GM19035 (cell line): ENCODE results near the gene KCNMA1.
"Not testable (repeated sequence)": the region's sequence is repeated elsewhere in the genome, so short reads cannot be mapped to it uniquely, and the experiment has no call there.

Source experiments
- ATAC-seq: cut with Tn5 transposase; IDR thresholded peaks from one replicate; pipeline ENCODE4 v1.9.1; 2021; ENCODE audit not compliant: unreplicated experiment

The KCNMA1 gene

DNA sequence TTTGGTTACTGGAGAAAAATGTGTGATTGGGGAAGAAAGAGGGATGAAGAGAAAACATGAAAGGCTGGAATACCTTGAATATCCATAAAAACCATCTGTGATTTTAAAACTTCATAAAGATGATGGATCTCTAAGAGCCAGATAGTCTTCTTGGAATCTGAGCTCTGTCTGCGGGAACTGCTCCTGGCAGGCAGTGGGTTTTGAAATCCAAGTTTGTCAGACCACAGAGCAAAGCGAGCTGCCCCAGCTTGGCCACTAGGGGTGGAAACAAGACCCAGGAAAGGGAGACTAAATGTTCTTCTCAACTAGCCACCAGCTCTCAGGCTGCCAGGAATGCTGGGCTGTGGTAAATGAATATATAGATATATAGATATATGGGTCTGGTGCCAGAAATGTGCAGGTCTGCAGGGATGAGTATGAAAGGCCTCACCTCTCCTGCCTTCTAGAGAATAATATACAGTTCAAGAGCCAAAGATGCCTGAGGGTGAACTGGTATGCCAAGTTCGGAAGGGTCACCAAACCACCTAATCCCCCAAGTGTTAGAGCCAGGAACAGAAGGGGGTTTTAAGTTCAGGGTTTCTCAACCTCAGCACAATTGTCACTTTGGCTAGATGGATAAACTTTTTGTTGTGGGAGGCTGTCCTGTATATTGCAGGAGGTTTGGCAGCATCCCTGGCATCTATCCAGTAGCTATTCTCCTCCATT lies 208.8 kb downstream of the KCNMA1 start:
- ATAC-seq, result no peak

DNA sequence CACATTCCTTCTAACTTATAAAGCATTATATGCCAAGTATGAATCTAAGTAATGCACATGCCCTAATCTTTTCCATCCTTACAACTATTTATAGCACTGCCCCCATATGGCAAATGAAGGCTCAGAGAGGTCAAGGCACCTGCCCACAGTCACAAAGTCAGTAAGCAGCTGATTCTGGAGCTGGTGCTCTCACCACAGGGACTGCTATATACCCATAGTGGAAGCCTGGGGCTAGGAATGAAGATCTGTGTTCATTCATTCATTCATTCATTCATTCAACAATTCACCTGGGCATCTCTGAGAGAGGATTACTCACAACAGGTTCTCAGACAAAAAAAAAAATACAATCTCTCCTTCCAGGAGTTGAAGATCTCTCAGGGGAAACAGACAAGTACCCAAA lies 213.4 kb downstream of the KCNMA1 start:
- ATAC-seq, result no peak

DNA sequence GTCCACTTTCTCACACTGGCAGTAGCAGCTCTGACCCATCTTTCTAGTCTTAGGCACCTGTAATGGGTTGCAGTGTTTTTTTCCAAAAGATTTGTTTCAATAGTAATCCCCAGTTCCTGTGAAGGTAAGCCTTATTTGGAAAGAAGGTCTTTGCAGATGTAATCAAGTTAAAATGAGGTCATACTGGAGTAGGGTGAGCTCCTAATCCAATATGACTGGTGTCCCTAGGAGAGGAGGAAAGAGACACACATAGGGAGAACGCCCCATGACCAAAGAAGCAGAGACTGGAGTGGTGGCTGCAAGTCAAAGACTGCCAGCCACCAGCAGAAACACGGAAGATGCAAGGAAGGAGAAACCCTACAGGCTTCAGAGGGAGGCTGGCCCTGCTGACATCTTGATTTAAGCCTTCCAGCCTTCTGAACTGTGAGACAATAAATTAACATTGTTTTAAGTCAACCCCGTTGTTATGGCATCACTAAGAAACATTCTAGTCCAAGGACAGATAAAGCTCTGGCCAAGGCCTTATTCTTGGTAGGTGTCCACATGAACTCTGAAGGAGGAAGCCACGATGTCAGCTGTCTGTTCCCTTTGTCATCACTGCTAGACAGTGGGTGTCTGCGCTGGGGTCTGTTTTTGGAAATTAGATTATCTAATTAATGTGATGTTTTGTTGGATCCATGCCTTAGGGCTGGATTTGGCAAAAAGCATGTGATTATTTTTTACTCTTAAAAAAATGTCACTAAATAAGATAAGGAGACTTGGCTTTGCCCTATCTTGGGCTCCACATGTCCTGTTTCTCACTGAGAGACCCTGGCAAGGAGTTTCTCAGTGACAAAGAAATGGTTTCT lies 214.9 kb downstream of the KCNMA1 start:
- ATAC-seq, result no peak

DNA sequence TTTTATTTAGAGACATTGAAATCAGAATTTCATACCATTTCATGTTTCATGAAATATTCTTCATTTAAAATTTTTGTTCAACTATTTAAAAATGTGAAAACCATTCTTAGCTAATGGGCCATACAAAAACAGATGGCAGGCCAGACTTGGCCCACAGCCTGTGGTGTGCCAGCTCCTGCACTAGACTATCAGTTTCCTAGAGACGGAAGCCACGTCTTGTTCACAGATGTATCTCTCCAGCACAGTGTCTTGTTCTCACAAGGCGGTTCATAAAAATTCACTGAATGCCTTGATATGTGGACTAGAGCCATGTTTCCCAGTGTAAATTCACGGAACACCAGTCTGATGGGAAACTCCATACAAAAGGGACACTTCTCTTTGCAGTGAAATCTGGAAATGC lies 216.0 kb downstream of the KCNMA1 start:
- no peak for ATAC-seq

DNA sequence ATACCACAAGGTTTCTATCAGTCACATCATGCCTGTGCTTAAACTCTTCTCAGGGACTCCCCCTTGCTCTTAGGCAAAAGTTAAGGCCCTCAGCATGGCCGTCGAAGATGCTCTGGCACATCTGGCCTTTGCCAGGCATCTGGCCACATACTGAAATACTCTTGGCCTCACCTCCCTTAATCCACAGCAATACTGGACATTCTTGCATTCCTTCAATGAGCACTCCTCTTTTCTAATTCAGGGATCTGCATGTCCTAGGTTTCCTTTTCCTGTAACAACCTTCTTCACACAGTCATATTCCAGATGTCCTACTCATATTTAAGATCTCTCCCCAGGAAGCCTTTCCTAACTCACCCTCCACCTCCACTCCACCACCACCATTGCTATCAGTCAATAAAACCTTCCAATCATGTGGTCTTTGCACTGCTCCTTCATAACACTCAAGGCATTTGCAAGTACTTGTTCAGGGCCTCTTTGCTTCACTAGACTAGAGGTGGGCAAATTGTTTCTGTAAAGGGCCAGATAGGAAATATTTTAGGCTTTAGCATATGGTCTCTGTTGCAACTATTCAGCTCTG lies 216.6 kb downstream of the KCNMA1 start:
- ATAC-seq, result no peak

DNA sequence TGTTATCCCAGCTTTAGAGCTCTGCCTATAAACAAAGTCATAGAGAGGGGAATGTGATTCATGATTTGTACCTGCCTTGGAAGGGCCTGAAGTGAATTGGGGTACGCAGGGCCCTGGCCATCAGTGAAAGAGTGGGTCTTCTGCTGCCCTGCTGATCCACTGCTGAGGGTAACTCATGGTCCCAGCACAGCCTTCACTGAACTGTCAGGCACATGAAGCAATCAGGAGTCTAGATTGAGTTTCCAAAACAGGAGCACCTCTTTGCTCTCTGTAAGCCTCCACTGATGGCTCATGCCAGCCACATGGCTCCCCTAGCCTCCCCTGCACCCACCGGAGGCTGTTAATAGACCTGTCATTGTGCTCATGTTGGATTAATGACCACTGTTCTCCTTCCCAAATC lies 217.6 kb downstream of the KCNMA1 start:
- no peak for ATAC-seq

DNA sequence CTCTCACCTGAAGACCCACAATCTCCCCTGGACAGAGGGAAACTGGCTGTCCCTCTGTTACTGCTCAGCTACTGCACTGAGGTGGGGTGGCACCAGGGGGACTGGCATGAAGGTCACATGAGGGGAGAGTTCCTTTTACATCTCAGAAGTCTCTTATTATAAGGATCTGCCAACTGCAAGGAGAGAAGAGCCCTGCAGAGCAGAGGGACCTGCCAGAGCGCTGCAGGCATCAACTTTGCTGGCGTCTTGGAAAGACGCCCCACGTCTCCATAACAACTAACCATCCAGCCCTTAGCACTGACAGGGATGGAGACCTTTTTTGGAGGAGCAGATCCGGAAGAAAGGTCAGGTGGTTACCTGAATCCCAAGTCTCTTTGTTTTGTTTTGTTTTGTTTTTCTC lies 218.6 kb downstream of the KCNMA1 start:
- ATAC-seq, result no peak

DNA sequence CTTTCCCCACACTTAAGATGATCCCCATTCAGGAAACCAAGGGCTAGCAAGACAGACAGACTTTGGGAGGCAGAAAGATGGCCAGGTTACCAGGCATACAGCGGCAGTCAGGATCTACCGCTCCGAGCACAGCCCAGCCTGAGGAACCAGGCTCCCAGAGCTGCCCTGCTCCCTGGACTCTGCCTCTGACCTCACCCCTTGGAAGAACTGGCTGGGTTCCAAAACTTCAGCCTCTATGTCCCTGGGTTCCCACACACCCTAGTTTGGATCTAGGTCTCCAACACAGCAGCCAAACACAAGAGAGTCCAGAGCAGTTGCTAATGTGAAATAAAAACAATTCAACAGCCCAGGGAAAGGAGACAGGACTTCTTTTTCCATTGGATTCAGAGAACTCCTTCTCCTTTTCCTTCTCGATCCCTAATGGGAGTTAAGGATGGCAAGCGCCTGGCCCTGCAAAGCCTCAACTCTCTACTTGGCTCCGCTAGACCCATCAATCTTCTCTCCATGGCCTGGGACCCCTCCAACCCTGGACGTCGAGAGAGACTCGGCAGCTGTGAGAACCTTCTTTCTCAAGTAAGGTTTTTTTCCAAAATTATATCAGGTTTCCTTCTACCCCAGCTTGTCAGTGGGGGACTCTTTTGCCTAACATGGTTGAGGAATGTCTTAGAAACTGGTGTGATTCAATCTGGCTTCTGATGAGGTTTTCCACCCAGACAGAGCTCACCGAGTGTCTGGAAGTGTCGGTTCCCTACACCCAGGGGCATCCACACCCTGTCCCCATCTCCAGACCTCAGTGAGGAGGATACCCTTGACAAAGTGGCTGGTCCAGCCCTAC lies 219.6 kb downstream of the KCNMA1 start:
- ATAC-seq, result no peak

DNA sequence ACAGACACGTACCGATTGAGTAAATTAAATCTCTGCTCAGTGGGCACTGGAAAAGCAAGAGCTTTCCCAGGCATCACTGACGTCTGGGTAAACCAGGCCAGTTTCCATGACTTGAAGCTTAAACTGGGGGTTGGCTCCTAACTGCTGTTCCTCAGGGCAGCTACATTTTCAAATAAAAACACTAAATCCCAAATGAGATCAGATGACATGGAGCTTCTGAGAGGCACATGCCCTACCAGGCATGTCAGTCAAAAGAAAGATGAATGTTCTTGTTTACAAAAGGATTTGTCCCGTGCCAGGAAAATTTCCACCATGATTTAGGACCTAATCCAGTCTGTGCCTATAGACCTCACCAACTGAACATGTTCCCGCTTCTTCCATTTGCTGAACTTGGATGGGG lies 220.2 kb downstream of the KCNMA1 start:
- no peak for ATAC-seq

DNA sequence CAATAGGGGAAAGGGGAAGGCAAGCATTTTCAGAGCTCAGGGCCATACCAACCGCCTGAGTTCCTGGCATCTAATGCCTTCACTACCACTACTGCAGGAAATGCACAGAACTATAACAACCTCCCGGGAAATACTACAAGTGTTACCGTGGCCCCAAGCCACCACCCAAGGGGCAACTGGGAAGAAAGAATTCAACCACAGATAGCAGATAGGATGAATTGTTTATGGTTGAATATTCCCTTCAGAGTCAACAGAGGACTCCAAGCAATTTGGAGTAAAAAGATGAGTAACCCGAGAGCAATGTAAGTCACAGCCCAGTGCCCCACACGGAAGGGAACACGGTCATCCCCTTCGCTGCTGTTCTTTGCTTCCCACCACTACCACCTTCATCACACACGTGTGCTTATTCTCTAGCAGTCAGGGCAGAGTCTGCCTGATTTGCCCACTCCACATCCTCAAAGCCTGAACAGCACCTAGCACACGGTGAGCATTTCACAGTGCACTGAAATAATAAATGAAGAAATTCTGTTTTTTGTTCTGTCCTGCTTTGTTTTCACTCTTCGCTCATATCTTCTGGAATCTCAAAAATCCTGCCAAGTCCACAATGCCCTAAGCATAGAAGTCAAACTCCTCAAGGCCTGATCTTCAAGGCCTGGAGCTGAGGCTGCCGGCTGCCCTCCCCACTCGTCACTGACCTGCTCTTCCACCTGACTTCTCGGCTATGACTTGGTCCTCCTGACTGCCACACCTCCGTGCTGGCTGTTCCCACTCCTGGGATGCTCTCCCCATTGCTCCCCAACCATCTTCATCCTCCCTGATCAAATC lies 221.1 kb downstream of the KCNMA1 start:
- no peak for ATAC-seq

DNA sequence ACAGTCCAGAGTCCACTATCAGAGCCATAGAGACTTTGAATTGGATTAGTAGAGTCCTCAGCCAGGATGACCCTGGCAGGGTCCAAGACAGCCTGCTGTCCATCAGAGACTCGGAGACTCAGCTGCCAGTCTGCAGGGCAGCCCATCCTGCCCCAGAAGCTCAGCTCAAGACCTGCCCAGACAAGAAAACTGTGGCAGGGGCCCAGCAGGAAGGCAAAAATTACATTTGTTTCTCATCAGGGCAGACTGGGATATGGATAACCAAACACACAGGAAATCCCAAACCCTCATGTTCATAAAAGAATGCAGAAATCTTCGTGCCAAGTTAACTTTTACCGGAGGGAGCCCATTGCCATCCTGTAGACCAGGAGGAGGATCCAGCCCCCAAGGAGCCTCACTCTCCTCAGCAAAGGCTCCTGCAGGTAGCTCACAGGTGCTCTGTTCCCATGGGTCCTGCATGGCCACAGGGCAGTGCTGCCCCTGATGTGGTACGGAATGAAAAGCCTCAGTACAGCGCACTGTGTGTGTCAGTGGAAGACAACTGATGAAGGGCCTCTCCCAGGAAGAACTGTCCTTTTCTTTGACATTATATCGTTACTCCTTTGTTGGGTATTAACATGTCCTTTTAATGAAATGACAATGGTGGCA lies 222.2 kb downstream of the KCNMA1 start:
- no peak for ATAC-seq

DNA sequence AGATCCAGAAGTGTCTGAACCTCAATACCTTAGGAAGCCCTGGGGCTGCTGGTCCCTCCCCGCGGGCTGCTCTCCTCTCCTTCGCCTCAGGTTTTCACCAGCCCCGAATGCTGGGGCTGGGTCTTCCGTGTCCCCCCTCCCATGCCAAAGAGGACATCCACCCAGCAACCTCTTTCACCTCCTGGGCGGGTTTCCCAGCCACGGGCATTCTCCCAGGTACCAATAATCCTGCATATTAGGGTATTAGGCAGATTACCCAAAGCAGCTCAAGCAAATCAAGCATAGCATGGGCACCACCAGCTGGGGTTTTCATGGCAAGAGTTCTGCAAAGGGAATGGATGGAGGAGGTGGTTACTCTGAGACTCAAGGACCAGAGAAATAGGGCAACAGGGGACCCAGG lies 224.4 kb downstream of the KCNMA1 start:
- no peak for ATAC-seq

DNA sequence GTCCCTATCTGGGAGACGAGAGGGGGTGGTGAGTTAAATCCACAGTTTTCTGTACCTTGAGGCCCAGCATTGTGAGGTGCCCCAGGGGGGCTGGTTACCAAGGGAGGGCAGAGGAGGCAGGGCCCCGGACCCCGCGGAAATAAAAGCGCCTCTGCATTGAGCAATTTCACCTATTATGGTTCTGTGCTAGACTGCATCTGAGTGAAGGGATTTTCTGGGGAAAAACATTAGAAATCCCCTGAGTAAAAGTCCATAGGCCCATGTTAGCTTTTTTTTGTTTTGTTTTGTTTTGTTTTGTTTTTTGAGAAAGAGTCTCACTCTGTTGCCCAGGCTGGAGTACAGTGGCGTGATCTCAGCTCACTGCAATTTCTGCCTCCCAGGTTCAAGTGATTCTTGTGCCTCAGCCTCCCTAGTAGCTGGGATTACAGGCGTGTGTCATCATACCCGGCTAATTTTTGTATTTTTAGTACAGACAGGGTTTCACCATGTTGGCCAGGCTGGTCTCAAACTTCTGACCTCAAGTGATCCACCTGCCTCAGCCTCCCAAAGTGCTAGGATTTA lies 225.0 kb downstream of the KCNMA1 start:
- ATAC-seq, result not testable (repeated sequence)

DNA sequence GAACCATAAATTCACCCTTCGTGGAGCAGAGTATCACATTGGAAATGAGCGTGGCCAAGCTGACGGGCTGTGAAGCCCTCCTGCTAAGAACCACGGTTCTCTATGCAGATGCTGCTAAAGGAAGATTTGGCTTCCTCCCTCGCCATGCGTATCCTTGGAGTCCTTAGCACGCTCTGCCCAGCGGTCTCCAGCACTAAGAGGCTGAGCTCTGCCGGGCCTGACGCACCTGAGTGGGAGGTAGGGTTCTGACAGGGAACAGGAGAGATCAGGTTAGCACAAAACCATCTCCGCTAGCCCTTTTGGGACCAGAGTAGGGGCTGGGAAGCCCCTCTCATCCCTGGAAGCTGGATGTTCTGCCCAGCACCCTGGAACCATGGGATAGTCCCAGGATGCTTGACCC lies 225.8 kb downstream of the KCNMA1 start:
- ATAC-seq, result no peak

DNA sequence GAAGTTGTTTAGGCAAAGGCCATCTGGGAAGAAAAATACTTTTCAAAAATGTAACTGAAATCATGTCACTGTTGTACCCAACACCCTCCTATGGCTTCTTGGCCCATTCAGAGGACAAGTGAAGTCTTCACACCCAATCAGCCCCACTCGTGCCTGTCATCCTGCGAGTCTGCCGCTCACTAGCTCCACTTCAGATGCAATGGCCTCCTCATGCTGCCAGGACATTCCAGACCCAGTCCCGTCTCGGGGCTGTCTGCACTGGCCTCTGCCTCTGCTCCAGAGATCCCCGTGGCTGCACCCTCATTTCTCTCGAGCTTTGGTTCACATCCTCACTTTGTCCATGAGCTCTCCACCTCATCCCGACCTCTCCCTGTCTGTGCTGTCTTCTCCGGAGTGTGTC lies 227.1 kb downstream of the KCNMA1 start:
- ATAC-seq, result no peak

DNA sequence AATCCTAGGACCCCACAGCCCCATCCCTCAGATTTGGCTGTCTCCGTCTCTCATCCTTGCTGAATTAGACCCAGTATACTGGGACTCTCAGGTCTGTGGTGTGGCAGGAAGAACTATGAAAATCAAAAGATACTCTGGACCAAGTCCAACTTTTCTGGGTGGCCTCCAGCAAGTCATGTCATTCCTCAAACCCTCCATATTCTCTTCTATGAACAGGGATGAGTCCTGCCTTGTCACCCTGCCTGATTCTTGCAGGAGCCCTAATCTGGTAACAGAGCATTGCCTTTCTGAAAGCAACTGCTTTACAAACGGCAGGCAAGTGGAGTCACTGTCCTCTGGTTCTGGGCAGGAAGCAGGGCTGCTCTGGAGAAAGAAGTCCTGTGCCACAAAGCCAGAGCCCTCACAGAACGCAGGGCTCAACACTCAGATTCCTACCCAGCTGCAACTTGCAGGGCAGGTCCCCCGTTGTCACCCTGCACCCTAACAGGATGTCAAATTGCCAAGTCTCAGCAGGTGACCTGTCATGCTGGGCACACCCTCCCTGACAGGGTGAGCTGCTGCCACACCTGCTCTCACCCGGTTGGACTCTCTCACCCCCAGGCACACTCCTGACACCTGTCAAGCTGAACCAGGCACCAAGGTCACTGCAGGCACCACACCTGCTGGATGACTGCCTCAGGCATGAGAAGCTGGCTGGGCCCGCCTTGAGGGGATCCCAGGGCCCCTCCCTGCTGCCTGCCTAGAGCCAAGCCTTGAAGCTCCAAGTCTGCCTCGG lies 227.7 kb downstream of the KCNMA1 start:
- ATAC-seq, result no peak

DNA sequence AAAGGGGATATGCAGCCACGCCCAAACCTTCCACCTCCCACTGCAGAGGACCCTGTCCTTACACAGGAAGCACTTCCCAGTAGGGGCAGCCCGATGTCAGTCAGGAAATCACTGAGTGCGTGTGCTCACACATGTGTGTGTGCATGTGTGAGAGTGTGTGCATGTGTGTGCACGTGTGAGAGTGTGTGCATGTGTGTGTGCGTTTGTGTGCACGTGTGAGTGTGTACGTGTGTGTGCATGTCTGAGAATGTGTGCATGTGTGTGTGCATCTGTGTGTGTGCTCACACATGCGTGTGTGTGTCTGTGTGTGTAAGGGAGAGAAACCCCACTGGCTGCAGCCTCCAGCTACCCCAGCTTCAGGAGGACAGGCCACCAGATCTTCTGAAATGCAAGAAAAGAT lies 229.3 kb downstream of the KCNMA1 start:
- ATAC-seq, result no peak

DNA sequence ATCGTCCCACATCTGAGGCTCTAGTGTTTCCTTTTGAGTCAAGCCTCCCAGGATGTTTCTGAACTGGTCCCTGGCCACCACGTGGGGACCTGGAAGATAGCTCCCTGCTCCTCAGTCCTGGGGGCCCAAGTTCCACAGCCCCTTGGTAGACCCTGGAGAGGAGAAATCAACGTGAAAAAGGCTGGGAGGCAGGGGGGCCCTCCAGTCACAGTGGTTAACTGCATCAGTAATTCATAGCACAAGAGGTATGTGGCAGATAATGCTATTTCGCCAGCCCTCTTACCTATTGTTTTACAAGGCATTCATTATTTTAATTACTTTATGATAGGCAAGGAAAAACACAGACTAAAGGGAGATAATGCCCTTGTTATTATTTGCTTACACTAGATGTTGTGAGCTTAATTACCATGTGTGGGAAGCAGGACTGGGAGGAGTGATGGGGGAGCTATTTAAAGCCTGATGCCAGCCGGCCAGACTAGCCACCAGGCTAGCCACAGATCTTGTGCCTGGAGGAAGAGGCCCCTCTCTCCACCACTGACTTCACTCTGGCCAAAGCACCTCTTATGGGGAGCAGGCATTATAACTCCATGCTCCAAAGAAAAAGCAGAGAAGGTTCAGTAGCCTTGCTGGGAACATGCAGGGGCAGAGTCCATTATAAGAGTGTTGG lies 230.7 kb downstream of the KCNMA1 start:
- ATAC-seq, result no peak
